GM18867 (cell line): ENCODE measurements around the gene ERC2.

Experiments used
- ATAC-seq: cut with Tn5 transposase; IDR thresholded peaks from one replicate; pipeline ENCODE4 v1.9.1; 2021; ENCODE audit warnings: mild to moderate bottlenecking, moderate library complexity; ENCODE audit not compliant: unreplicated experiment

ERC2 gene

DNA sequence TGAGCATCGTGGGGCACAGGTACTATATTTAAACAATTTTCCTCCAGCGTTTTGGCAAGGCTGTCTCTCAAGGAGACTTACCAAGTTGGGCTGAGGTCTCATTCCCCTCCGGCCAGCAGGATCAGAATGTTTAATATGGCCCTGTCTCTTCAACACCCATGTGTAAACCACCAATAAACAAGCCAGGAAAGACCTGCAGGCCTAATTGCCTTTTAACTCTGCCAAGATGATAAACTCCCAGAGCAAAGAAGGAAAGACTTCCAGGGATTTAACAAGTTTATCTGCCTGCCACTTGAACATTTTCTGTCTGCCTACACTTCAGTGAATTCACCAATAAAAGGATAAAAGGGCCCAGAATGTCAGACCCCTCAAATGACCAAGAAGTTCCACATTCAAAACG, 850.9 kb downstream of the ERC2 start:
- ATAC-seq, result no peak

GRCh38 chr3:55616803-55617202, 851.5 kb downstream of the ERC2 start:
- ATAC-seq, result no peak

- no peak for ATAC-seq
Measured at GRCh38 chr3:55615694-55616295, 852.5 kb downstream of the ERC2 start.

- no peak for ATAC-seq
Measured at GRCh38 chr3:55615039-55615693, 853.1 kb downstream of the ERC2 start.

DNA sequence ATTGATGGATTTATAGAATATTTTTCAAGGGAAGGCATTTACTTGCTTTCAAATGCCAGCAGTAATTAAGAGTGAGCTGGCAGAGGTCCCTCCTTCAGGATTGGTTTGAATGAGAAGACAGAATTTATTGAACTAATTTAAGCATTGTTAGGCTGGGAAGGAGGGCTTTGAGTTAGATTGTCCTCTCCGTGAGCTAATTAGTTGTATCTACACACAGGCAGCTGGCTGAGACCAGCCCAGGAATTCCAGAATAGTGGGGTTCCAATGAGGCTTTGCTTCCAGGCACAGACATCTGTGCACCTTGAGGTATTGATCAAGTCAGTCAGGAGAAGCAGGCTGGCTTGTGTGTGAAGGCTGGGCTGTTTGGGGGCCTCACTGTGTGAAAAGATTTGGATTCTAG, 857.1 kb downstream of the ERC2 start:
- ATAC-seq, result no peak

DNA sequence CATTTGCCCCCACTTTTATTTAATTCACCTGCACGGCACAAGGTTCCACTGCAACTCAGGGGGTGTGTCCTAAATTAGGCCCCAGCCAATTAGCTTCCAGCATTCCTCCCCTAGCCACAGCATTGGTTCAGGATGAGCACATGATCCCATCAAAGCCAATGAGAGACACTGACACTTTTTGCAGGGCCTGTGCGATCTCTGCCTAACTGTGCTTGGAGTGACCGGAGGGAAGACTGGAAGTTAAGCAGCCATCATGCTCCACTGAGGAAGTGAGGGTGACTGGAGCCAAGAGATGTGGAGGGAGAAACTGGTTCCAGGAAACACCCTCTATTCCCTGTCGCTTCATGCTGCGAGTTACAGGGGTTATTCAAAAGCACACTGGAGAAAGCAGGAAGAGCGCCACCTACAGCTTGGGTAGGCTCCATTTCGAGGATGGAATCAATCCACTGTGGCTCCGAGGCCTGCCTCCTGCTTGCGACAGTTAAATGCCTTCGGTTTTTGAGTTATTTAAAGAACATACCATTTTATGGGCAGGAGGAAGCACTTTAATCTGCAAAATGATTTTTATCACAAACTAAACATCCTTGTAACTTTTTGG, 858.9 kb downstream of the ERC2 start:
- ATAC-seq, result no peak

DNA sequence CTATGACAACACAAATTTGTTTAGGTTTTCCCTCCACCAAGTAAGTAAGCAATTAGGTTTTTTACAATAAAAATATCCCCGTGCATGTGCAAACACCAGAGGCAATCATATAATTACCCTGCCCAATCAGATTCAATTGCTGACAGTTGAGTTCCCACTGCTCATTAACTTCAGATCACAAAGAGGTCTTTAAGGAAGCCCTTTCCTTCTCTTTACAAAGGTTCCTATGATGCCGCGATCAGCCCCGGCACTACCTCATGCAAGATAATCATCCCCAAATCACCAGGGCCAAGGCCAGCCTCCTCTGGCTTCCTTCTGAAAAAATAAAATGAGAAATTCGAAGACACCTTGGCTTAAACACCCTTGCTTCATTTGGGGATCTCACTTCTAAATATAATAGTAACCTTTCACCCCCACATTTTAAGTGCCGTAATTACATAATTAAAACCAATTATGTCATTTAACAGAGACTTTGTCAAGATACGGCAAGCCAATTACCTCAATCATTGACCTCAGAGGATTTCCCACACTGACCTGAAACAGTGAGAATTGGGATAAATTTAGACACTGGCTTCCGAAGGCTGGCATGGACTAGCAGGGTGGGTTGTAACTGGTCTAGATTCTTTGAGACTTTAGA, 859.8 kb downstream of the ERC2 start:
- no peak for ATAC-seq

- peak; percentile 89 for ATAC-seq
Measured at GRCh38 chr3:55607844-55608243, 860.4 kb downstream of the ERC2 start.

- ATAC-seq, result no peak
Measured at GRCh38 chr3:55607175-55607574, 861.1 kb downstream of the ERC2 start.

GRCh38 chr3:55605443-55606236, 862.6 kb downstream of the ERC2 start:
- ATAC-seq, result no peak

GRCh38 chr3:55604846-55605245, 863.4 kb downstream of the ERC2 start:
- ATAC-seq, result no peak

DNA sequence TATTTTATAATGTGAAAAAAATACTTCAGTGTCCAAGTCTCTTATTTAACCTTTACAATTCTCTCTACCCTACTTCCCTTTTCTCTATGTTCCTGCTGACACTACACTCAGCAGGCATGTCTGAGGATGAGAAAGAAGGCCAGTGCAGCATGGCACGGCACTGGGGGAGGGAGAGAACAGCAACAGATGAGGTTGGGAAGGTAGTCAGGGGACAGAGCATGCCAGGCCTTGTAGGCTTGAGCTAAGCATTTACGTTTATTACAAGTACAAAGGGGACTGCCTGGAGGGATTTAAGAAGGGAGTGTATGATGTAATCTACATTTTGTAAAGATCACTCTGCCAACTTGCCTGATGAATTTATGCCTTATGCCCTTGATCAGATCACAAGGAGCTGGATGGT, 863.9 kb downstream of the ERC2 start:
- no peak for ATAC-seq

DNA sequence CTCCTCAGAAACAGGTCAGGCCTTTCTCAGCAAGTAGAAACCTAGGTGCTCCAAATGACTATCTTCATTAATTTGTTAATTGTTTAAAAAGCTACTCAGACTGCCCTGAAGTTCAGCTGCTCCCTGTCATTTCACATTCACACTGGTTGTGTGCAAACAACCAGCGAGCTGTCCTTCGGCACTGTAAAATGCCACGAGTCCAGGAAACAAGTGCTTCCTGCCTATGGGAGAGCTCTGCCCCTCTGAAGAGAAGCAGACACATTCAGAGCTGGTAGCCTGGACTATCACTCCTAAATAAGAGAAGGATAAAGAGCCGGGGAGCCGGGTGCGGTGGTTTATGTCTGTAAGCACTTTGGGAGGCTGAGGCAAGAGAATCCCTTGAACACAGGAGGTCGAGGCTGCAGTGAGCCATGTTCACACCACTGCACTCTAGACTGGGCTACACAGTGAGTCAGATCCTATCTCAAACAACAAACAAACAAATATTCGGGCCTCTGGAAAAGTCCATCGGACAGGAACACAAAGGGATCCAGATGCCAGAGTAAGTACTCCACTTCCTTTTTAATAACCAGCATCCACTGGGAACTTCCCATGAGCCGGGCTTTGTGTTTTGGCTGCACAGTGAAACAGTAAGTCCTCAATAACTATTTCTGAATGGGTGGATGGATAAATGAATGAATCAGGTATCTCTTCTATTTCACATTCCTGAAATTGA, 866.7 kb downstream of the ERC2 start:
- ATAC-seq, result no peak

DNA sequence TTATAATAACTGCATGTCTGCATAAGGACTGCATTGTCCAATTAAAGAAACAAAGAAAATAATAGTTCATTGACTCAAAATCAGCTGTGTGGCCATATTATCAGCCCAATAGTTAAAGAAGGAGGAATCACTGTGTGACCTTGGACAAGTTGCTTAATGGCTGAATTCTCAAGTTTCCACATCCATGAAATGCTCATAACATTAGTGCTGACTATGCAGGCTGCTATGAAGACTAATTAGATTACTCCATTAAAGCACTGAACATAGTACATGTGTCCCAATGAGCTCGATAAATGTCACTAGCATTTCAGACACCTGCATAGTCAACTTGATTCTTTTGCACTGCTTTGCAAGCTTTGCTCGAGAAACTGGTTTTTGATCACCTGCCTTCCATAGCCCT, 870.0 kb downstream of the ERC2 start:
- ATAC-seq, result no peak

DNA sequence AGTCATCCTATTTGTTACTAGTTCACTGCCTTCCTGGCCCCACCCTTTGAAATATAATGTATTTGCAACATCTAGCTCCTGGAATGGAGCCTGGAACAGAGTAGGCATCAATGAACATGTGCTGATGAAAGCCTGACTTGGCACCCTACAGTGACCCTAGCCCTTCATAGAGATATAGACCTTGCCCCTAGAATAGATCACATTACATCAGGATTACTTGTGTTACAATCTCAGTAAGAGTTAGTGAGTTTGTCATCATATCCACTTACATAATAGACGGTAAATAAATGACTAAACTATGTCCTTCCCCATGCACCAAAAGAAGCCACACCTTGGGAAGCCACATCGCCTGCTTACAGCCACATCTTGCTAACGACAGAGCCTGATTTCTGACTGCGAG, 870.6 kb downstream of the ERC2 start:
- ATAC-seq, result no peak

DNA sequence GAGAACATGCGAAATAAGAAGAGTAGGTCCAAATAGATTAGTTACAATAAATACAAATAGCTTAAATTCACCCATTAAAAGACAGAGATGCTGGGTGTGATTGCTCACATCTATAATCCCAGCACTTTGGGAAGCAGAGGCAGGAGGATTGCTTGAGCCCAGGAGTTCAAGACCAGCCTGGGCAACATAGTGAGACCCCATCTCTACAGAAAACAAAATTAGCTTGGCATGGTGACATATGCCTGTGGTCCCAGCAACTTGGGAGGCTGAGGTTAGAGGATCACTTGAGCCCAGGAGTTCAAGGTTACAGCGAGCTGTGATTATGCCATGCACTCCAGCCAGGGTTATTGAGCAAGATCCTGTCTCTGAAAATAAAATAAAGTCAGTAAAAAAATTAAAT, 872.1 kb downstream of the ERC2 start:
- no peak for ATAC-seq

GRCh38 chr3:55595420-55595819, 872.8 kb downstream of the ERC2 start:
- ATAC-seq, result no peak

- no peak for ATAC-seq
Measured at GRCh38 chr3:55592572-55592971, 875.7 kb downstream of the ERC2 start.

DNA sequence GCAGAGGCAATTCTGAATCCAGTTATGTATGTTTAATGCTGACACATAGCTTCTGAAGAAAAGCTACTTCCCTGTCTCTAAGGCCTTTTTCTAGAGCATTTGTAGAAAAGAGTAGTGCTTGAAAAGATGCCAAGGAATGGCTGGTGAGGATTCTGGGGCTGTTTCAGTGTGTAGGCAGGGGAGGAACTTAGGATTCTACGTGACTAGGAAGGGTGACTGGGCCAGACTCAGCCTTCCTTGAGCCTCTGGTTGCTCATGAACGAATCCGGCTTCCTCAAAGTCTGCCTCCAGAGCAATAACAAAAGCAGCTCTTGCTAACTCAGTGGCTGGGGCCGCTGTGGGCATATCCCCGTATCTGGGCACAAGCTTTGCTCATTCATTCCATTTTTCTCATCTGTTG, 876.4 kb downstream of the ERC2 start:
- ATAC-seq, result no peak

DNA sequence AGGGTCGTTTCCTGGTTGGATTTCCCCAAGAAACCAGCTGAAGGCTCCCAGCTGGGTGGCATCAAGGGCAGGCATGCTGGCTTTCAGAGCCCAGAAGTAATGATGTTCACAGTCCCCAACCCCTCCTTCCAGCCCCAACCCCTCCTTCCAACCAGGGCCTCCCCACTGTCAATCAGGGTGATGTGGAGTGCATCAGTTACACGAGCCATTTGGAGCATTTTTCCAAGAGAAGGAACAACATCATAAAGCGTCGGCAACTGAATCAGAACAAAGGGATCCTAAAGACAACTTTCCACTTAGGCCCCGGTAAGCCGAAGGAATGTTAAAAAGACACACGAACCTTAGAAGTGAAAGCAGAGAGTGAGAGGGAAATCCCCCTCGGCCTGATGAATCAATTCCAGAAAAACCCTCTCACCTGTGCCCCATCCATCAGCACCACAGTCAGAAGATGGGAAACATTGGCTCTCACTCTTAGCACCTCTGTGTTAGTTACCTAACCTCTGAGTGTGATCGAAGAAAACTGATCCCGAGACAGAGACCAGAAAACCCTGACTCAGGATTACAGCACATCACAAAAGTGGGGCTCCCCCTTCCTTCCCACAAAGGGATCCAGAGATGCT, 880.0 kb downstream of the ERC2 start:
- no peak for ATAC-seq
